Neural cell (in vitro differentiated cells): ENCODE results near the gene ZNF556. TPM values are rescaled to one million over a fixed set of nuclear protein-coding genes. Genes with fewer than 3 reads are reported as not detected.

ENCODE experiments used
- H2AFZ ChIP-seq: fragments of 200-600, 300-800 bp; sonication (generic), shearing (Covaris generic); 2 replicates; pipeline ENCODE4 v1.6.0; 2014; ENCODE audit warnings: low read depth, mild to moderate bottlenecking, antibody characterized with exemption, low read length, moderate library complexity
- H3F3A ChIP-seq: fragments of 200-600 bp; shearing (Covaris generic); 2 replicates; pipeline ENCODE4 v1.6.1; 2016; ENCODE audit warnings: mild to moderate bottlenecking, moderate library complexity, mixed read lengths, antibody characterized with exemption, low read length; ENCODE audit not compliant: insufficient read depth, poor library complexity, severe bottlenecking
- H3K27ac ChIP-seq: fragments of 200-600, 300-800 bp; sonication (generic), shearing (Covaris generic); 2 replicates; pipeline ENCODE4 v1.5.1; 2014; ENCODE audit warnings: mild to moderate bottlenecking, low read length, moderate library complexity
- H3K27me3 ChIP-seq: fragments of 300-800, 200-600 bp; sonication (generic), shearing (Covaris generic); 2 replicates; pipeline ENCODE4 v1.6.0; 2014; ENCODE audit warnings: mild to moderate bottlenecking, low read depth, low read length, moderate library complexity; ENCODE audit not compliant: insufficient read depth
- H3K36me3 ChIP-seq: fragments of 300-800, 200-600 bp; sonication (generic), shearing (Covaris generic); 2 replicates; pipeline ENCODE4 v1.5.1; 2014; ENCODE audit warnings: mild to moderate bottlenecking, antibody characterized with exemption, low read length, moderate library complexity; ENCODE audit not compliant: insufficient read depth
- H3K4me2 ChIP-seq: fragments of 300-800, 200-600 bp; sonication (generic), shearing (Covaris generic); 2 replicates; pipeline ENCODE4 v1.6.0; 2014; ENCODE audit warnings: mild to moderate bottlenecking, low read length
- H3K4me3 ChIP-seq: fragments of 300-800, 200-600 bp; sonication (generic), shearing (Covaris generic); 2 replicates; pipeline ENCODE4 v1.5.1; 2014; ENCODE audit warnings: mild to moderate bottlenecking, low read length, moderate library complexity
- H3K79me2 ChIP-seq: fragments of 200-600 bp; shearing (Covaris generic); replicated peaks from 2 replicates; pipeline ENCODE4 v1.6.0; 2014; ENCODE audit warnings: mild to moderate bottlenecking, low read length, moderate library complexity; ENCODE audit not compliant: insufficient read depth
- H3K9ac ChIP-seq: fragments of 300-800, 200-600 bp; sonication (generic), shearing (Covaris generic); 2 replicates; pipeline ENCODE4 v1.6.1; 2016; ENCODE audit warnings: mild to moderate bottlenecking, low read length, mixed read lengths
- H3K9me2 ChIP-seq: fragments of 200-600 bp; shearing (Covaris generic); 2 replicates; pipeline ENCODE4 v1.6.1; 2016; ENCODE audit warnings: mild to moderate bottlenecking, low read length, mixed read lengths; ENCODE audit not compliant: insufficient read depth
- H3K9me3 ChIP-seq: fragments of 200-600, 300-800 bp; sonication (generic), shearing (Covaris generic); 2 replicates; pipeline ENCODE4 v1.6.1; 2016; ENCODE audit warnings: mild to moderate bottlenecking, mixed run types, low read length, moderate library complexity, mixed read lengths
- H4K20me1 ChIP-seq: fragments of 200-600 bp; shearing (Covaris generic); 2 replicates; pipeline ENCODE4 v1.6.1; 2016; ENCODE audit warnings: mild to moderate bottlenecking, mixed run types; ENCODE audit not compliant: insufficient read depth
- CTCF ChIP-seq: fragments of 450-650 bp; IDR thresholded peaks from 2 replicates; pipeline ENCODE4 v1.5.1; 2014; ENCODE audit warnings: antibody characterized with exemption, mild to moderate bottlenecking, moderate library complexity; ENCODE audit not compliant: poor library complexity, severe bottlenecking
- EP300 ChIP-seq: fragments of 450-650 bp; conservative IDR thresholded peaks from 2 replicates; pipeline ENCODE4 v1.6.1; 2014; ENCODE audit warnings: antibody characterized with exemption, mild to moderate bottlenecking, moderate library complexity; ENCODE audit not compliant: poor library complexity, severe bottlenecking
- EZH2 ChIP-seq: fragments of 200-600, 300-800 bp; shearing (Covaris generic), sonication (generic); IDR thresholded peaks from 2 replicates; pipeline ENCODE4 v1.6.1; 2014; ENCODE audit warnings: antibody characterized with exemption, low read length, borderline replicate concordance, mild to moderate bottlenecking; ENCODE audit not compliant: insufficient read depth, poor library complexity, severe bottlenecking
- MXI1 ChIP-seq: fragments of 450-650 bp; conservative IDR thresholded peaks from 2 replicates; pipeline ENCODE4 v1.6.1; 2014; ENCODE audit warnings: antibody characterized with exemption, mild to moderate bottlenecking; ENCODE audit not compliant: poor library complexity, severe bottlenecking
- POLR2AphosphoS5 ChIP-seq: IDR thresholded peaks from 2 replicates; pipeline ENCODE4 v1.6.1; 2012
- RAD21 ChIP-seq: fragments of 450-650 bp; conservative IDR thresholded peaks from 2 replicates; pipeline ENCODE4 v1.6.1; 2014; ENCODE audit warnings: antibody characterized with exemption, mild to moderate bottlenecking, moderate library complexity
- REST ChIP-seq: IDR thresholded peaks from 2 replicates; pipeline ENCODE4 v1.6.1; 2012; ENCODE audit warnings: borderline replicate concordance
- SMC3 ChIP-seq: fragments of 450-650 bp; conservative IDR thresholded peaks from 2 replicates; pipeline ENCODE4 v1.6.1; 2014; ENCODE audit warnings: antibody characterized with exemption, mild to moderate bottlenecking, moderate library complexity; ENCODE audit not compliant: poor library complexity
- TAF1 ChIP-seq: IDR thresholded peaks from 2 replicates; pipeline ENCODE4 v1.6.1; 2012; ENCODE audit warnings: low read depth
- polyA plus RNA-seq: library from polyadenylated mRNA; depleted of rRNA; stranded (reverse); fragments of >200 nt; gene quantifications from 2 replicates; pipeline ENCODE4 v1.2.3, GENCODE V29; 2014

ZNF556 gene
- polyA plus RNA-seq, 1 donor from 2014 or later: 0.28 TPM

DNA sequence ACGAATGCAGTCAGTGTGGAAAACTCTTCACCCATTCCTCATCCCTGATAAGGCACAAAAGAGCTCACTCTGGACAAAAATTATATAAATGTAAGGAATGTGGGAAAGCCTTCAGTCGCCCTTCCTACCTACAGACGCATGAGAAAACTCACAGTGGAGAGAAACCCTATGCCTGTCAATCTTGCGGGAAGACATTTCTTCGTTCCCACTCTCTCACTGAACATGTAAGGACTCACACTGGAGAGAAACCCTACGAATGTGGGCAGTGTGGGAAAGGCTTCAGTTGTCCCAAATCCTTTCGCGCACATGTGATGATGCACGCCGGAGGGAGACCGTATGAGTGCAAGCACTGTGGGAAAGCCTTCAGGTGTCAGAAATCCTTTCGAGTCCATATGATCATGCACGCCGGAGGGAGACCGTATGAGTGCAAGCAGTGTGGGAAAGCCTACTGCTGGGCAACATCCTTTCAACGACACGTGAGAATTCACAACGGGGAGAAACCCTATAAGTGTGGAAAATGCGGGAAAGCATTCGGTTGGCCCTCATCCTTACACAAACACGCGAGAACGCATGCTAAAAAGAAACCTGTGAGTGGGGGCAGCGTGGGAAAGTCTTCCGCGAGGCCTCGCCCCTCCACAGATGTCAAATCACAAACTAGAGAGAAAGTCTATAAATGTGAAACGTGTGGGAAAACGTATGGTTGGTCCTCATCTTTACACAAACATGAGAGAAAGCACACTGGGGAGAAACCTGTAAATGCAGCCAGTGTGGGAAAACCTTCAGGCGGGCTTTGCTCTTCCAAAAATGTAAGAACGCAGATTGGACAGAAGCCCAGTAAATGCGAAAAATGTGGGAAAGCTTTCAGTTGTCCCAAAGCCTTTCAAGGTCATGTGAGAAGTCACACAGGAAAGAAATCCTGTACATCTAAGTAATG lies 10.5 kb downstream of the ZNF556 start:
- Histone ChIP-seq H3K79me2 (no peaks in the 10 kb centered on the region), H3K9me3 (peaks cover 10% of the 10 kb centered on the region)

GRCh38 chr19:2883686-2884439 lies 16.7 kb downstream of the ZNF556 start:
- no peak overlapping the region for H2AFZ ChIP-seq
- H3K4me3 ChIP-seq: no peak overlapping the region
- no peaks in the 10 kb centered on the region for H3F3A ChIP-seq
- H3K36me3 ChIP-seq: no peaks in the 10 kb centered on the region
- H3K9ac ChIP-seq: no peak overlapping the region
- no peaks in the 10 kb centered on the region for H3K9me2 ChIP-seq
- no peaks in the 10 kb centered on the region for H4K20me1 ChIP-seq
- no peaks in the 10 kb centered on the region for H3K27me3 ChIP-seq
- no peak for TF ChIP-seq RAD21
- TF ChIP-seq MXI1: no peak
- no peak for TF ChIP-seq POLR2AphosphoS5
- no peak for TF ChIP-seq REST
- TF ChIP-seq EZH2: no peak
- no peak for TF ChIP-seq TAF1
- no peak for TF ChIP-seq CTCF
- no peak for TF ChIP-seq SMC3
- TF ChIP-seq EP300: no peak
- H3K27ac ChIP-seq: no peak overlapping the region
- no peak overlapping the region for H3K4me2 ChIP-seq
- H3K9me3 ChIP-seq: peaks cover 2% of the 10 kb centered on the region
- H3K79me2 ChIP-seq: no peaks in the 10 kb centered on the region

More for the DNA sequence above, 10.5 kb downstream of the ZNF556 start:
- Histone ChIP-seq H3K4me2 (no peak overlapping the region), H3F3A (no peaks in the 10 kb centered on the region), H3K9ac (no peak overlapping the region), H3K4me3 (no peak overlapping the region), H4K20me1 (no peaks in the 10 kb centered on the region), H3K27me3 (no peaks in the 10 kb centered on the region), H3K9me2 (no peaks in the 10 kb centered on the region), H3K27ac (no peak overlapping the region), H2AFZ (no peak overlapping the region), H3K36me3 (no peaks in the 10 kb centered on the region)
- no peak for TF ChIP-seq SMC3
- TF ChIP-seq TAF1: no peak
- no peak for TF ChIP-seq RAD21
